DMS153 treated with DMSO at 0.1 percent for 48 hours (cell line): ENCODE measurements around the gene SLC22A3.

Source experiments
- DNase-seq: peaks from one replicate; lab custom pipeline; 2025; ENCODE audit not compliant: unreplicated experiment; lab: John Stamatoyannopoulos, UW

Gene SLC22A3

GRCh38 chr6:160494576-160494975, 146.4 kb downstream of the SLC22A3 start:
- DNase-seq: no peak

GRCh38 chr6:160500639-160501038, 152.5 kb downstream of the SLC22A3 start:
- DNase-seq: no peak
